Gastrocnemius medialis (tissue), 4 donors: ENCODE data around the gene SURF1. TPM values are rescaled to one million over a fixed set of nuclear protein-coding genes. Genes with fewer than 3 reads are reported as not detected.

Source experiments
- ATAC-seq, 2 donors: fragments of 150-250 bp; one replicate each; pipeline ENCODE4 v1.9.1; 2016
- DNase-seq, 2 donors: peaks; one replicate each; pipeline ENCODE4 v3.0.0-alpha.2; 2019
- H3K27ac ChIP-seq, 4 donors: fragments of 200-600 bp; sonication (generic); 1 replicate in 1 of 4; 2 replicates in 3 of 4; pipeline ENCODE4 v1.5.1; 2016 to 2018; ENCODE audit warnings: mild to moderate bottlenecking in 2 of 4, moderate library complexity in 1 of 4
- H3K27me3 ChIP-seq, 3 donors: fragments of 200-600 bp; sonication (generic) in 2 of 3; 1 replicate in 1 of 3; 2 replicates in 2 of 3; pipeline versions ENCODE4 v1.5.1 to v1.6.0; 2016 to 2019; ENCODE audit warnings: mild to moderate bottlenecking in 1 of 3, moderate library complexity in 1 of 3
- H3K36me3 ChIP-seq, 2 donors: fragments of 200-600 bp; sonication (generic) in 1 of 2; one replicate each; pipeline ENCODE4 v1.5.1; 2017 to 2018
- H3K4me1 ChIP-seq, 2 donors: fragments of 200-600 bp; sonication (generic) in 1 of 2; one replicate each; pipeline ENCODE4 v1.5.1; 2016 to 2017; ENCODE audit warnings: mild to moderate bottlenecking in 2 of 2
- H3K4me3 ChIP-seq, 4 donors: fragments of 200-600 bp; sonication (generic) in 3 of 4; 1 replicate in 1 of 4; 2 replicates in 3 of 4; pipeline ENCODE4 v1.5.1; 2016 to 2019; ENCODE audit warnings: mild to moderate bottlenecking in 2 of 4
- H3K9me3 ChIP-seq, 3 donors: fragments of 200-600 bp; sonication (generic) in 2 of 3; 1 replicate in 1 of 3; 2 replicates in 2 of 3; pipeline ENCODE4 v1.5.1; 2016 to 2019
- CTCF ChIP-seq, 5 experiments: fragments of 450-650 bp in 3 of 5; fragments of 200-600 bp in 2 of 5; sonication (generic) in 2 of 5; IDR thresholded peaks in 4 of 5; conservative IDR thresholded peaks in 1 of 5; 1 replicate in 4 of 5; 2 replicates in 1 of 5; pipeline ENCODE4 v1.5.1; 2016 to 2019; ENCODE audit warnings: antibody characterized with exemption in 5 of 5, mild to moderate bottlenecking in 3 of 5, moderate library complexity in 3 of 5
- POLR2A ChIP-seq, 2 donors: fragments of 450-650 bp; IDR thresholded peaks; one replicate each; pipeline ENCODE4 v1.6.1; 2017; ENCODE audit warnings: antibody characterized with exemption in 2 of 2, mild to moderate bottlenecking in 2 of 2, moderate library complexity in 2 of 2
- in situ Hi-C, 4 donors: fragments of 200-750 bp; cut with MboI; loops; one replicate each; pipeline versions ENCODE4 v1.15.0 to v1.8.0; 2017; ENCODE audit warnings: low sequenced_read_pairs in 4 of 4
- intact Hi-C: fragments of 100-400 bp; cut with DNase I; formaldehyde crosslinking; loops from one replicate; pipeline ENCODE4 v1.15.1; 2023; ENCODE audit warnings: low total_unique reads
- total RNA-seq, 4 donors: library from RNA; depleted of rRNA; stranded (reverse); fragments of >200 nt; gene quantifications; one replicate each; pipeline versions ENCODE4 v1.1.0 to v1.2.3, GENCODE V29; 2016

The SURF1 gene
- total RNA-seq, 4 donors from 2014 or later: 33.8 to 68.9 (median 56.0) TPM

- peaks cover 35 to 43% of the 10 kb centered on the region in 2 donors for H3K4me1 ChIP-seq
- intact Hi-C loops: loop anchor here (1.0 to 10.0 kb wide), 4 partner anchors 19 to 649 kb away; partner anchors contain the start of genes BRD3OS, REXO4, SURF1 and SURF2
- in situ Hi-C loops: no loop called here
Observed at GRCh38 chr9:133375724-133376654, 19.7 kb upstream of the SURF1 start, which contains the start of the genes STKLD1 and SURF4. Gene STKLD1 (plus strand): TSS chr9:133376366. CDS start chr9:133376474, 108 bp downstream. Gene SURF4 (minus strand): TSS chr9:133376060. CDS start chr9:133375969, 91 bp downstream.

GRCh38 chr9:133375116-133375723 is 18.9 kb upstream of the SURF1 start:
- DNase-seq: no peak
- intact Hi-C loops: loop anchor here (5.0 to 10.0 kb wide), 2 partner anchors 42 to 650 kb away; partner anchors contain the start of genes BRD3OS and REXO4

More at GRCh38 chr9:133375724-133376654, 19.7 kb upstream of the SURF1 start, which contains the start of the genes STKLD1 and SURF4:
- TF ChIP-seq CTCF (IDR thresholded peaks at IDR 0.05 in 4 of 5, conservative IDR thresholded peaks at IDR 0.05 in 1 of 5) (peak in 2 of 5 experiments; percentile 50 to 55), POLR2A (IDR thresholded peaks at IDR 0.05) (peak; percentile 95 to 97)
- ATAC-seq (peak; percentile 89 to 91), DNase-seq (peak; percentile 90 to 95)
- no peaks in the 10 kb centered on the region for H3K36me3 ChIP-seq
- no peaks in the 10 kb centered on the region for H3K27me3 ChIP-seq
- peak within 1 kb of the TSS; percentile 77 to 96 (median 88) for H3K4me3 ChIP-seq
- H3K9me3 ChIP-seq: no peaks in the 10 kb centered on the region
- peak within 1 kb of the TSS; percentile 77 to 97 (median 90) for H3K27ac ChIP-seq

GRCh38 chr9:133374612-133375115 is 18.4 kb upstream of the SURF1 start:
- ATAC-seq: no peak
- peak overlapping the region; percentile 77 to 97 (median 90) for H3K27ac ChIP-seq
- H3K36me3 ChIP-seq: no peaks in the 10 kb centered on the region
- no peaks in the 10 kb centered on the region for H3K9me3 ChIP-seq
- in situ Hi-C loops (no loop called here), intact Hi-C loops (loop anchor here (5.0 to 10.0 kb wide), 2 partner anchors 43 to 650 kb away; partner anchors contain the start of genes BRD3OS and REXO4)
- no peak for TF ChIP-seq CTCF (IDR thresholded peaks at IDR 0.05 in 4 of 5, conservative IDR thresholded peaks at IDR 0.05 in 1 of 5)
- no peak for TF ChIP-seq POLR2A (IDR thresholded peaks at IDR 0.05)
- H3K4me1 ChIP-seq: peaks cover 42 to 56% of the 10 kb centered on the region in 2 donors
- peak overlapping the region; percentile 58 to 96 (median 83) for H3K4me3 ChIP-seq
- no peak for DNase-seq
- H3K27me3 ChIP-seq: no peaks in the 10 kb centered on the region

More at GRCh38 chr9:133375116-133375723, 18.9 kb upstream of the SURF1 start:
- peak overlapping the region; percentile 77 to 97 (median 90) for H3K27ac ChIP-seq
- no peaks in the 10 kb centered on the region for H3K9me3 ChIP-seq
- peaks cover 37 to 51% of the 10 kb centered on the region in 2 donors for H3K4me1 ChIP-seq
- no peaks in the 10 kb centered on the region for H3K27me3 ChIP-seq
- peak overlapping the region; percentile 58 to 96 (median 83) for H3K4me3 ChIP-seq
- no peaks in the 10 kb centered on the region for H3K36me3 ChIP-seq
- in situ Hi-C loops: no loop called here
- TF ChIP-seq CTCF (IDR thresholded peaks at IDR 0.05 in 4 of 5, conservative IDR thresholded peaks at IDR 0.05 in 1 of 5): no peak
- TF ChIP-seq POLR2A (IDR thresholded peaks at IDR 0.05): no peak
- peak; percentile 23 to 24 for ATAC-seq

GRCh38 chr9:133372144-133372543 is 15.9 kb upstream of the SURF1 start:
- peak in 1 of 2 donors; percentile 70 for DNase-seq

More at GRCh38 chr9:133372144-133372543, 15.9 kb upstream of the SURF1 start:
- no peaks in the 10 kb centered on the region for H3K9me3 ChIP-seq
- intact Hi-C loops (loop anchor here (10.0 kb wide), 1 partner anchor 653 kb away; the partner anchor contains the start of gene BRD3OS), in situ Hi-C loops (no loop called here)
- H3K4me3 ChIP-seq: no peak overlapping the region
- ATAC-seq: no peak
- peaks cover 66 to 76% of the 10 kb centered on the region in 2 donors for H3K4me1 ChIP-seq
- H3K36me3 ChIP-seq: peaks cover 0 to 3% of the 10 kb centered on the region in 2 donors
- TF ChIP-seq CTCF (IDR thresholded peaks at IDR 0.05 in 4 of 5, conservative IDR thresholded peaks at IDR 0.05 in 1 of 5): no peak
- no peak for TF ChIP-seq POLR2A (IDR thresholded peaks at IDR 0.05)
- H3K27ac ChIP-seq: peak overlapping the region in 3 of 4 donors; percentile 4 to 27 (median 24)
- no peaks in the 10 kb centered on the region for H3K27me3 ChIP-seq
